Endothelial cell of umbilical vein (primary cell): ENCODE measurements around the gene TMEM183A. TPM values are rescaled to one million over a fixed set of nuclear protein-coding genes. Genes with fewer than 3 reads are reported as not detected.

Experiments used
- BruUV-seq: library from RNA; stranded (reverse); fragments of 400-500 nt; replicated peaks from 2 replicates; lab custom pipeline; 2021; lab: Mats Ljungman, UMichigan
- CTCF ChIA-PET: fragments of 300-600, 350-600 bp; sonication (Branson Sonifier 250); formaldehyde crosslinking; loops from one replicate; lab custom pipeline; 2021; ENCODE audit warnings: antibody characterized with exemption, inconsistent platforms; lab: Charles Lee
- POLR2A ChIA-PET: fragments of 300-600, 350-600 bp; sonication (Branson Sonifier 250); formaldehyde crosslinking; loops from one replicate; lab custom pipeline; 2021; ENCODE audit warnings: antibody characterized with exemption, inconsistent platforms; lab: Charles Lee
- DNase-seq: peaks from one replicate; pipeline ENCODE4 v3.0.0-alpha.2; 2011; ENCODE audit warnings: low read depth, low spot score
- FAIRE-seq: peaks from 2 replicates; lab custom pipeline; 2011; peaks lifted over from hg19 to GRCh38; lab: Jason Lieb, UNC
- H2AFZ ChIP-seq: 2 replicates; pipeline ENCODE4 v1.6.0; 2012; ENCODE audit warnings: low read depth, low read length, control low read depth, inconsistent platforms
- H3K27ac ChIP-seq: 2 replicates; pipeline ENCODE4 v1.5.1; 2011; ENCODE audit warnings: low read depth, mild to moderate bottlenecking, control low read depth, low read length, moderate library complexity; ENCODE audit not compliant: insufficient read depth
- H3K27me3 ChIP-seq, 2 experiments: 2 replicates each; pipeline versions ENCODE4 v1.6.0 to v1.6.1; 2011; ENCODE audit warnings: low read length in 2 of 2, mixed read lengths in 1 of 2; ENCODE audit not compliant: control insufficient read depth in 2 of 2, insufficient read depth in 2 of 2
- H3K36me3 ChIP-seq, 2 experiments: 2 replicates in 1 of 2; 3 replicates in 1 of 2; pipeline ENCODE4 v1.5.1; 2011; ENCODE audit warnings: low read length in 2 of 2, mild to moderate bottlenecking in 1 of 2, moderate library complexity in 1 of 2; ENCODE audit not compliant: control insufficient read depth in 2 of 2, insufficient read depth in 2 of 2; ENCODE audit errors: extremely low read depth in 1 of 2
- H3K4me1 ChIP-seq: 3 replicates; pipeline ENCODE4 v1.5.1; 2011; ENCODE audit warnings: mild to moderate bottlenecking, low read length; ENCODE audit not compliant: control insufficient read depth, insufficient read depth; ENCODE audit errors: extremely low read depth
- H3K4me2 ChIP-seq: 2 replicates; pipeline ENCODE4 v1.6.1; 2011; ENCODE audit warnings: low read length, control low read depth, mixed read lengths; ENCODE audit not compliant: insufficient read depth
- H3K4me3 ChIP-seq, 3 experiments: fragments of 200-600 bp in 1 of 3; sonication (generic), shearing (Covaris generic) in 1 of 3; replicated peaks in 1 of 3; 2 replicates each; pipeline ENCODE4 v1.5.1; 2011 to 2016; ENCODE audit warnings: control low read depth in 3 of 3, low read length in 3 of 3, mild to moderate bottlenecking in 2 of 3, inconsistent platforms in 1 of 3, low read depth in 1 of 3, moderate library complexity in 1 of 3; ENCODE audit not compliant: insufficient read depth in 1 of 3
- H3K79me2 ChIP-seq: 2 replicates; pipeline ENCODE4 v1.6.0; 2012; ENCODE audit warnings: low read length, inconsistent platforms; ENCODE audit not compliant: control insufficient read depth, insufficient read depth
- H3K9ac ChIP-seq: replicated peaks from 2 replicates; pipeline ENCODE3; 2011; ENCODE audit warnings: low read length, control low read depth; ENCODE audit not compliant: insufficient read depth; ENCODE audit errors: extremely low read depth
- H3K9me1 ChIP-seq: replicated peaks from 3 replicates; pipeline ENCODE4 v1.6.0; 2011; ENCODE audit warnings: mild to moderate bottlenecking, low read length; ENCODE audit not compliant: control insufficient read depth, insufficient read depth; ENCODE audit errors: extremely low read depth
- H3K9me3 ChIP-seq: replicated peaks from 2 replicates; pipeline ENCODE4 v1.5.1; 2012; ENCODE audit warnings: low read length, inconsistent platforms; ENCODE audit not compliant: control insufficient read depth, insufficient read depth
- H4K20me1 ChIP-seq: replicated peaks from 2 replicates; pipeline ENCODE3; 2011; ENCODE audit warnings: mild to moderate bottlenecking, low read length; ENCODE audit not compliant: control insufficient read depth, insufficient read depth; ENCODE audit errors: extremely low read depth
- POLR2A ChIP-seq: IDR thresholded peaks from 2 replicates; pipeline ENCODE4 v1.6.1; 2012; ENCODE audit warnings: low read depth, mild to moderate bottlenecking, control low read depth, low read length
- dilution Hi-C: fragments of 300-500 bp; cut with MboI; formaldehyde crosslinking; loops from one replicate; pipeline ENCODE4 v1.15.0; 2019; ENCODE audit warnings: low sequenced_read_pairs; ENCODE audit not compliant: extremely low pct_ligation_motif_present
- intact Hi-C: fragments of 100-400 bp; cut with micrococcal nuclease; formaldehyde crosslinking; loops from one replicate; pipeline ENCODE4 v1.10.0; 2022
- polyA plus RNA-seq, 4 experiments: library from polyadenylated mRNA; depleted of rRNA in 3 of 4; stranded (reverse) in 3 of 4; unstranded in 1 of 4; fragments of >200 nt; gene quantifications; 2 replicates each; pipeline versions ENCODE4 v1.2.1 to v1.2.3, GENCODE V29; 2011 to 2012; ENCODE audit warnings: missing spikeins in 1 of 4
- total RNA-seq: library from RNA; stranded (reverse); gene quantifications from 2 replicates; pipeline ENCODE4 v1.2.3, GENCODE V29; 2021
- TF ChIP-seq, protein P1 (sequence below), 2 donors: IDR thresholded peaks; 1 replicate in 1 of 2; 2 replicates in 1 of 2; pipeline ENCODE4 v1.5.1; 2011; ENCODE audit warnings: low read length in 2 of 2, mild to moderate bottlenecking in 2 of 2, moderate library complexity in 2 of 2, control low read depth in 1 of 2, inconsistent platforms in 1 of 2, low read depth in 1 of 2; ENCODE audit not compliant: insufficient read depth in 1 of 2; ENCODE audit errors: extremely low read depth in 1 of 2

The TMEM183A gene
- total and polyA plus RNA-seq, 2 donors (not counting 3 experiments of a cell fraction or from before 2014, with no cell fraction given) = 59.4 to 110 TPM

DNA sequence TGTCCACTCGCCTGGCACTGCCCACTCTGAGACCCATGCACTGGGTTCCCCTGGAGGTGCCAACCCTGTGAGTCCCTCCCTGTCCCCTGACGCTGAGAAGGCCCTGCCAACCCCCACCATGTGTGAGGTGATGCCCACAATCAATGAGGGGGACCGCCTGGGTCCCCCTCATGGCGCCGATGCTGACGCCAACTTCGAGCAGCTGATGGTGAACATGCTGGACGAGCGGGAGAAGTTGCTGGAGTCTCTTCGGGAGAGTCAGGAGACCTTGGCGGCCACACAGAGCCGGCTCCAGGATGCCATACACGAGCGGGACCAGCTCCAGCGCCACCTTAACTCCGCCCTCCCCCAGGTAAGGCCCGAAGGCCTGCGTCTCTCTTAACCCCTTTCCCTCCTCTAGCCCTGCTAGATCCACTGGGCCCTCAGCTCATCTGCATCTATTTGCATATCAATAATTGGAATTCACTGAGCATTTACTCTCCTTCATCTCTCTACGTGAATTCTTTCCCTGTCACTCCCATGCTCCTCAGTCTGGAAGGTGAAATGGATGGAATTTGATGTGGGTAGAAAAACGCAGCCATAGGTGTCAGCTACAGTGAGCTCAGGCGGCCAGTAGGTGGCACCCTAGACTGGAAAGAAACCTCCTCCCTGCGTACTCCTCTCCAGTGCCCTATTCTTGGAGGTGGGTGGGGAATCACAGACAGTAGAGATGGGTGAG, 31.9 kb downstream of the TMEM183A start:
- DNase-seq (peak; percentile 57), FAIRE-seq (peak; percentile 94)
- no peak for TF ChIP-seq POLR2A
- TF ChIP-seq, protein P1, sequence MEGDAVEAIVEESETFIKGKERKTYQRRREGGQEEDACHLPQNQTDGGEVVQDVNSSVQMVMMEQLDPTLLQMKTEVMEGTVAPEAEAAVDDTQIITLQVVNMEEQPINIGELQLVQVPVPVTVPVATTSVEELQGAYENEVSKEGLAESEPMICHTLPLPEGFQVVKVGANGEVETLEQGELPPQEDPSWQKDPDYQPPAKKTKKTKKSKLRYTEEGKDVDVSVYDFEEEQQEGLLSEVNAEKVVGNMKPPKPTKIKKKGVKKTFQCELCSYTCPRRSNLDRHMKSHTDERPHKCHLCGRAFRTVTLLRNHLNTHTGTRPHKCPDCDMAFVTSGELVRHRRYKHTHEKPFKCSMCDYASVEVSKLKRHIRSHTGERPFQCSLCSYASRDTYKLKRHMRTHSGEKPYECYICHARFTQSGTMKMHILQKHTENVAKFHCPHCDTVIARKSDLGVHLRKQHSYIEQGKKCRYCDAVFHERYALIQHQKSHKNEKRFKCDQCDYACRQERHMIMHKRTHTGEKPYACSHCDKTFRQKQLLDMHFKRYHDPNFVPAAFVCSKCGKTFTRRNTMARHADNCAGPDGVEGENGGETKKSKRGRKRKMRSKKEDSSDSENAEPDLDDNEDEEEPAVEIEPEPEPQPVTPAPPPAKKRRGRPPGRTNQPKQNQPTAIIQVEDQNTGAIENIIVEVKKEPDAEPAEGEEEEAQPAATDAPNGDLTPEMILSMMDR (IDR thresholded peaks at IDR 0.05; ENCODE audit: extremely low read depth in 1 of 2, insufficient read depth in 1 of 2, low read depth in 1 of 2, low read length in 2 of 2) = peak; percentile 86
- intact Hi-C loops (loop anchor here (1.0 to 10.0 kb wide), 5 partner anchors 78 to 286 kb away; no protein-coding TSS in a partner anchor), dilution Hi-C loops (no loop called here)
- Histone ChIP-seq H3K27ac (no peak overlapping the region), H2AFZ (no peak overlapping the region), H3K9me3 (no peaks in the 10 kb centered on the region), H3K79me2 (no peaks in the 10 kb centered on the region), H3K4me3 (no peak overlapping the region), H3K9me1 (no peaks in the 10 kb centered on the region), H3K9ac (no peak overlapping the region), H3K4me1 (no peaks in the 10 kb centered on the region), H4K20me1 (no peaks in the 10 kb centered on the region), H3K27me3 (peaks cover 0 to 18% of the 10 kb centered on the region in 2 experiments), H3K4me2 (no peak overlapping the region), H3K36me3 (no peaks in the 10 kb centered on the region)
- ChIA-PET CTCF (interaction anchor here (0.5 to 7.3 kb wide), 41 partner anchors 10 to 402 kb away, joined by 3 to 363 read pairs (median 5); partner anchors contain the start of genes MYBPH, PPFIA4 and TMEM183A), POLR2A (interaction anchor here (1.0 kb wide), 1 partner anchor 177 kb away, joined by 3 read pairs; no protein-coding TSS in a partner anchor)
- no TSS peak for BruUV-seq
